Neural progenitor cell (in vitro differentiated cells): Measurements from ENCODE around the gene LGALS12. TPM values are rescaled to one million over a fixed set of nuclear protein-coding genes. Genes with fewer than 3 reads are reported as not detected.

Experiments
- DNase-seq: peaks from one replicate; pipeline ENCODE4 v3.0.0-alpha.2; 2016; ENCODE audit warnings: low spot score
- H2AFZ ChIP-seq: fragments of 200-600 bp; sonication (generic); replicated peaks from 2 replicates; pipeline ENCODE4 v1.6.1; 2016; ENCODE audit warnings: antibody characterized with exemption
- H3F3A ChIP-seq: fragments of 200-600 bp; sonication (generic); 2 replicates; pipeline ENCODE4 v1.6.1; 2016; ENCODE audit warnings: antibody characterized with exemption, low read depth
- H3K27ac ChIP-seq: fragments of 200-600 bp; sonication (generic); 2 replicates; pipeline ENCODE4 v1.5.1; 2016; ENCODE audit warnings: mild to moderate bottlenecking
- H3K27me3 ChIP-seq: fragments of 200-600 bp; sonication (generic); 2 replicates; pipeline ENCODE4 v1.6.1; 2016; ENCODE audit warnings: mild to moderate bottlenecking, moderate library complexity
- H3K36me3 ChIP-seq: fragments of 200-600 bp; sonication (generic); 2 replicates; pipeline ENCODE4 v1.5.1; 2016
- H3K4me1 ChIP-seq: fragments of 200-600 bp; sonication (generic); 2 replicates; pipeline ENCODE4 v1.6.1; 2016; ENCODE audit warnings: mixed run types
- H3K4me2 ChIP-seq: fragments of 200-600 bp; sonication (generic); 2 replicates; pipeline ENCODE4 v1.6.1; 2016
- H3K4me3 ChIP-seq: fragments of 200-600 bp; sonication (generic); 2 replicates; pipeline ENCODE4 v1.5.1; 2016
- H3K79me2 ChIP-seq: fragments of 200-600 bp; sonication (generic); 2 replicates; pipeline ENCODE4 v1.6.1; 2016; ENCODE audit warnings: low read depth
- H3K9ac ChIP-seq: fragments of 200-600 bp; sonication (generic); 2 replicates; pipeline ENCODE4 v1.6.1; 2016
- H3K9me3 ChIP-seq: fragments of 200-600 bp; sonication (generic); 2 replicates; pipeline ENCODE4 v1.5.1; 2016; ENCODE audit warnings: low read depth
- H4K20me1 ChIP-seq: fragments of 200-600 bp; sonication (generic); 2 replicates; pipeline ENCODE4 v1.6.1; 2016; ENCODE audit warnings: low read depth
- H3K27ac Mint-ChIP-seq: 3 replicates; pipeline ENCODE4 v1.8.0; 2021; ENCODE audit warnings: mixed read lengths
- H3K27me3 Mint-ChIP-seq: 2 replicates; pipeline ENCODE4 v1.8.0; 2022; ENCODE audit warnings: low read depth, mild to moderate bottlenecking, inconsistent platforms, moderate library complexity, mixed read lengths; ENCODE audit not compliant: insufficient read depth
- H3K36me3 Mint-ChIP-seq: 3 replicates; pipeline ENCODE4 v1.8.0; 2021; ENCODE audit warnings: mixed read lengths
- H3K4me1 Mint-ChIP-seq: 3 replicates; pipeline ENCODE4 v1.8.0; 2021; ENCODE audit warnings: mixed read lengths
- H3K4me3 Mint-ChIP-seq: 3 replicates; pipeline ENCODE4 v1.8.0; 2021; ENCODE audit warnings: mild to moderate bottlenecking, moderate library complexity, mixed read lengths
- H3K9me3 Mint-ChIP-seq: 3 replicates; pipeline ENCODE4 v1.8.0; 2020; ENCODE audit warnings: mixed read lengths
- EZH2 ChIP-seq: fragments of 200-600 bp; sonication (generic); IDR thresholded peaks from 2 replicates; pipeline ENCODE4 v1.6.1; 2017; ENCODE audit warnings: antibody characterized with exemption, mild to moderate bottlenecking, moderate library complexity
- EZH2phosphoT487 ChIP-seq: fragments of 200-600 bp; sonication (generic); IDR thresholded peaks from 2 replicates; pipeline ENCODE4 v1.6.1; 2017; ENCODE audit warnings: antibody characterized with exemption
- total RNA-seq: library from RNA; depleted of rRNA; stranded (reverse); fragments of >200 nt; gene quantifications from 2 replicates; pipeline ENCODE4 v1.2.3, GENCODE V29; 2015; ENCODE audit warnings: low replicate concordance
- TF ChIP-seq, protein P1 (sequence below): fragments of 200-600 bp; sonication (generic); IDR thresholded peaks from 2 replicates; pipeline ENCODE4 v1.5.1; 2017; ENCODE audit warnings: antibody characterized with exemption, mild to moderate bottlenecking

LGALS12 gene
- total RNA-seq, 1 donor from 2014 or later, result not detected

DNA sequence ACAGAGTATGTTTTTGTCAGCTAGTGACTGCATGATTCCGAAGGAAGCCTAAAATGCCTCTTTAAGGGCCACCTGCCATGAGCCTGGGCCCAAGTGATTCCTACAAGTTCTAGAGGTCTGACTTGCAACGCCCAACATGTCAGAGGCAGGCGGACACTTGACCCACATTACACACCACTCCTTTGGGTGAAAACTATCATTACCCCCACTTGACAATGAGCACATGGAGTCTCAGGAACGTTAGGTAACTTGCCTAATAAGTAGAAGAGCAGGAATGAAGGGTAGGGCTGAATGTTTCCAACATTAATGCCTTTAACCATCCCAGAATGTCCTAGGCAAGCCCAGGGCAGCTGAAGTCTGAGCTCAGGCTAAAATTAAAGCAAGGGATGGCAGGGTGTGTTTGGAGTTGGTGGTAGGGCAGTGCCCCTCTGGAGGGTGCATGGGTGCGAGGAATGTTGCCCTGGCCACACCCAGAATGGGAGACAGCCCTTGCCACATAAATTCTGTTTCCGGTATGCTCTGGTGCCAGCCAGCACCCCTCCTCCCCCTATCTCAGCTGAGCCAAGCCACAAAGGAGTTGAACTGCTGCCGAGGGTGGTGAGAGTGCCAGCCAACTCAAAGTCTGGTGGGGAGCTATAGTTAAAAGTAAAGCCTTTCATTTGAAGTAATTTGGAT lies 54.8 kb downstream of the LGALS12 start:
- Histone ChIP-seq H3K9ac (no peak overlapping the region), H3K4me2 (no peak overlapping the region), H3K27ac (no peak overlapping the region), H3K4me1 (no peaks in the 10 kb centered on the region), H3K9me3 (no peaks in the 10 kb centered on the region), H4K20me1 (no peaks in the 10 kb centered on the region), H2AFZ (no peak overlapping the region), H3K79me2 (no peaks in the 10 kb centered on the region), H3K4me3 (no peak overlapping the region), H3F3A (no peaks in the 10 kb centered on the region), H3K36me3 (no peaks in the 10 kb centered on the region), H3K27me3 (no peaks in the 10 kb centered on the region)
- H3K4me3 Mint-ChIP-seq, result no peak overlapping the region
- DNase-seq, result no peak
- H3K9me3 Mint-ChIP-seq, result no peaks in the 10 kb centered on the region
- TF ChIP-seq EZH2phosphoT487 (no peak), EZH2 (no peak)
- TF ChIP-seq, protein P1, sequence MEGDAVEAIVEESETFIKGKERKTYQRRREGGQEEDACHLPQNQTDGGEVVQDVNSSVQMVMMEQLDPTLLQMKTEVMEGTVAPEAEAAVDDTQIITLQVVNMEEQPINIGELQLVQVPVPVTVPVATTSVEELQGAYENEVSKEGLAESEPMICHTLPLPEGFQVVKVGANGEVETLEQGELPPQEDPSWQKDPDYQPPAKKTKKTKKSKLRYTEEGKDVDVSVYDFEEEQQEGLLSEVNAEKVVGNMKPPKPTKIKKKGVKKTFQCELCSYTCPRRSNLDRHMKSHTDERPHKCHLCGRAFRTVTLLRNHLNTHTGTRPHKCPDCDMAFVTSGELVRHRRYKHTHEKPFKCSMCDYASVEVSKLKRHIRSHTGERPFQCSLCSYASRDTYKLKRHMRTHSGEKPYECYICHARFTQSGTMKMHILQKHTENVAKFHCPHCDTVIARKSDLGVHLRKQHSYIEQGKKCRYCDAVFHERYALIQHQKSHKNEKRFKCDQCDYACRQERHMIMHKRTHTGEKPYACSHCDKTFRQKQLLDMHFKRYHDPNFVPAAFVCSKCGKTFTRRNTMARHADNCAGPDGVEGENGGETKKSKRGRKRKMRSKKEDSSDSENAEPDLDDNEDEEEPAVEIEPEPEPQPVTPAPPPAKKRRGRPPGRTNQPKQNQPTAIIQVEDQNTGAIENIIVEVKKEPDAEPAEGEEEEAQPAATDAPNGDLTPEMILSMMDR, result no peak
- peaks cover 15% of the 10 kb centered on the region for H3K4me1 Mint-ChIP-seq
- H3K36me3 Mint-ChIP-seq, result no peaks in the 10 kb centered on the region
- peaks cover 12% of the 10 kb centered on the region for H3K27me3 Mint-ChIP-seq
- no peak overlapping the region for H3K27ac Mint-ChIP-seq

DNA sequence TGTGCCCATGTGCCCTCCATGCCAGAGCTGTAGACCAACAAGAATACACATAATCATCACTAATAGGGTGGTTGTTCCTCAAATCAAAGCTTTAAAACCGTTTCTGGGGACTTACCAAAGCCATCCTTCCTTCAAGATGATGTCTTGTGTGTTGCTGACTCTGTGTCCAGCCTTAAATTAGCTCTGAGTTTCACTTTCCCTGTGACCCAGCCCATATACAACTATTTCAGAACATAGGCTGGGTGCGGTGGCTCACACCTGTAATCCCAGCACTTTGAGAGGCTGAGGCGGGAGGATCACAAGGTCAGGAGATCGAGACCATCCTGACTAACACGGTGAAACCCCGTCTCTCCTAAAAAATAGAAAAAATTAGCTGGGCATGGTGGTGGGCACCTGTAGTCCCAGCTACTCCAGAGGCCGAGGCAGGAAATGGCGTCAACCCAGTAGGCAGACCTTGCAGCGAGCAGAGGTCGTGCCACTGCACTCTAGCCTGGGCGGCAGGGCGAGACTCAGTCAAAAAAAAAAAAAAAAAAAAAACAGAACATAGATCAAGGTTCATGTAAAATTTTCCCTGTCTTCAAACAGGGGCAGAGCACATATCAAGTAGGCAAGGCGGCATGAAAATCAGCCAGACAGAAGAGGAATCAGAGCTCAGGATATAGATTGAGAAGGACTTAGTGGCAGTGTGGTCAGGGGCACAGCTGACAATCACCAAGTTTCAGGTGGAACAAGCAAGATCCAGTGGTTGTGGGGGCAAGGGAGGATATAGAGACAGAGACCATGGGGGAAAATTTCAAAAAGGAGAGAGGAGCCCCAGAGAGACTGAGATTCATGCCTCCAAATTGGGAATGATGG lies 57.5 kb downstream of the LGALS12 start, which contains the start of gene PLAAT2:
Gene PLAAT2 (minus strand): TSS at position 179 of the 855 bp plus-strand sequence. CDS start 55 bp downstream, at position 124.
- H3K27me3 ChIP-seq, result no peaks in the 10 kb centered on the region
- no peaks in the 10 kb centered on the region for H3K4me1 ChIP-seq
- Mint-ChIP-seq H3K4me1 (peaks cover 24% of the 10 kb centered on the region), H3K9me3 (no peaks in the 10 kb centered on the region), H3K27me3 (peaks cover 10% of the 10 kb centered on the region), H3K36me3 (no peaks in the 10 kb centered on the region), H3K27ac (peak within 1 kb of the TSS; percentile 10), H3K4me3 (peak within 1 kb of the TSS; percentile 0)
- TF ChIP-seq, protein P1, result no peak
- TF ChIP-seq EZH2phosphoT487 (no peak), EZH2 (no peak)
- no peaks in the 10 kb centered on the region for H3F3A ChIP-seq
- no peaks in the 10 kb centered on the region for H3K36me3 ChIP-seq
- no peak within 1 kb of the TSS for H2AFZ ChIP-seq
- H3K27ac ChIP-seq, result no peak within 1 kb of the TSS
- no peak within 1 kb of the TSS for H3K4me2 ChIP-seq
- no peak within 1 kb of the TSS for H3K4me3 ChIP-seq
- H4K20me1 ChIP-seq, result no peaks in the 10 kb centered on the region
- no peaks in the 10 kb centered on the region for H3K9me3 ChIP-seq
- DNase-seq, result no peak
- no peaks in the 10 kb centered on the region for H3K79me2 ChIP-seq
- no peak within 1 kb of the TSS for H3K9ac ChIP-seq

DNA sequence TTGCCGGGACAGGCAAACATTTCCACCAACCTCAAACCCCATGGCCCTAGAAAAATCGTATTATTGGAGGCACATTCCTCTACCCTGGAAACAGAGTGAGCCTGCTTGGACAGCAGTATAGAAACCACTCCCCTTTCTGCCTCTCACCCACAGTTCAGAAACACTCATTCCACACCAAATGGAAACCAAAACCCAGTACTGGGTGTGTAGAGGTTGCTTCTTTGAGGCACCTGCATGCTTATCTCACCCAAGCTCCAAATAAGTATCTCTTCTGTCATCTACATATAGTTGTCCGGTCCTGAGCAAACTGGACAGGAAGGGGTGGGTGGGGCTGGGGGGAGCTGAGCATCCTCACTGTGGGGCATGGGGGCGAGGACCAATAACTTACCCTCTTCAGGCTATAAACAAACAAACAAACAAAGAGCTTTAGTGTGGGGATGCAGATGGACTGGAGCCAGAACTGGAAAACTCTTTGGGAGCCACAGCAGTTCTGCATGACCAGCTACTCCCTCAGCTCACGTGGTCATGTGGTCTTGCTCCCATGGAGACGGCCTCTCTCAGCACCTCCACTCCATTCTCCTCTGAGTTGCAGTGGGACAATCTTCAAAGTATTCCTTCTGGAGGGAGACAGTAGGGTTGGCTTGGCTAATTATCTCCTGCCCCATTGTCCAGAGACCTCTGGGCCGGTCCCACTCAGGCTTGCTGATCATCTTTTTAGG lies 58.3 kb downstream of the LGALS12 start:
- Histone ChIP-seq H3F3A (no peaks in the 10 kb centered on the region), H3K79me2 (no peaks in the 10 kb centered on the region), H3K27me3 (no peaks in the 10 kb centered on the region), H3K36me3 (no peaks in the 10 kb centered on the region), H3K27ac (no peak overlapping the region), H3K4me2 (no peak overlapping the region), H2AFZ (no peak overlapping the region), H3K9me3 (no peaks in the 10 kb centered on the region), H3K4me1 (no peaks in the 10 kb centered on the region), H3K9ac (no peak overlapping the region), H3K4me3 (no peak overlapping the region), H4K20me1 (no peaks in the 10 kb centered on the region)
- DNase-seq, result no peak
- Mint-ChIP-seq H3K36me3 (no peaks in the 10 kb centered on the region), H3K27me3 (peaks cover 10% of the 10 kb centered on the region), H3K27ac (peak overlapping the region; percentile 50), H3K4me1 (peaks cover 24% of the 10 kb centered on the region), H3K4me3 (peak overlapping the region; percentile 0), H3K9me3 (no peaks in the 10 kb centered on the region)
- TF ChIP-seq, protein P1, result no peak
- TF ChIP-seq EZH2phosphoT487 (no peak), EZH2 (no peak)
